Hematopoietic multipotent progenitor cell treated with erythropoietin and hydrocortisone succinate and interleukin-3 and kit ligand, for 17 days (in vitro differentiated cells): Measurements from ENCODE around the gene SAPCD2.
A peak's percentile ranks its signal among the peaks of the same experiment; 100 is the strongest.

Source experiments
- DNase-seq: peaks from one replicate; pipeline ENCODE4 v3.0.0-alpha.2; 2015; ENCODE audit warnings: low spot score

SAPCD2 gene

DNA sequence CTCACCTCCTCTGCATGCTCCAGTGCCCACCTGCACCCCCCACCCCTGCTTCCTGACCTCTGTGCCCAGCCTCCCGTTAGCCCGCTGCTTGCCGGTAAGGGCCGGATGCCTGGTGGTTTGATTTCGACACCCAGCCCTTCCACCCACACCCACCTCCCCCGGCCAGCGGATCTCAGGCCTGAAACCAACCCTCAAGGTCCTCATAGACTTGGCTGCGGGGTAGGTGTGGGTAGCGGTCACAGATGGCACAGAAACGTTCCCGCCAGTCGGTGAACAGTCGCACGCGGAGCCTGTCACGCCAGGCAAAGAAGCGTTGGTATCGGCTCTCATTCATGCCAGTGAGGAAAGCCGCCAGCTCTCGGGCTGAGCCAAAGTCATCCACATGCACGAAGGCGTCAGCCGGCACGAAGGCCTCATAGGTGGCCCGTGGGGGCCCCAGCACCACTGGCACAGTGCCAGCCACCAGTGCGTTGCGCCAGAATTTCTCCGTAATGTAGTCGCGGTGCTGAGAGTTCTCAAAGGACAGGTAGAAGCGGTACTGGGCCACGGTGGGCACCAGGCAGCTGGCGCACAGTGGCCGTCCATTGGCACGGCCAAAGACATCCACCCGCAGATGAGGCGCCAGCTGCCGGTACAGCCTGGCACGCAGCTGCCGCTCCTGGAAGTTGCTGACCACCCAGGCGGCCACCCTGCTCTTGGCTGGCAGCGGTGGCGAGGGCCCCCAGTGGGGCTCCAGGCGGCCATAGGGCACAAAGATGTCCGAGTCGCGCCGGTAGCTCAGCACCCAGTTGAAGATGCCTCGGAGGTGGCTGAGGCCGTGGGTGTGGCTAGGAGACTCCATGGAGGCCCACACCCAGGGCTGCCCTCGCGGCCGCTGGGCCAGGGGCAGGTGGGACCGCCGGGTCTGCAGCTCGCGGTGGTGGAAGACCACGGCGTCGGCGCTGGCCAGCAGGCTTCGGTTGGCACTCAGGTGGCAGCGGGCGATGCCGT is 39.5 kb downstream of the SAPCD2 start:
- no peak for DNase-seq

DNA sequence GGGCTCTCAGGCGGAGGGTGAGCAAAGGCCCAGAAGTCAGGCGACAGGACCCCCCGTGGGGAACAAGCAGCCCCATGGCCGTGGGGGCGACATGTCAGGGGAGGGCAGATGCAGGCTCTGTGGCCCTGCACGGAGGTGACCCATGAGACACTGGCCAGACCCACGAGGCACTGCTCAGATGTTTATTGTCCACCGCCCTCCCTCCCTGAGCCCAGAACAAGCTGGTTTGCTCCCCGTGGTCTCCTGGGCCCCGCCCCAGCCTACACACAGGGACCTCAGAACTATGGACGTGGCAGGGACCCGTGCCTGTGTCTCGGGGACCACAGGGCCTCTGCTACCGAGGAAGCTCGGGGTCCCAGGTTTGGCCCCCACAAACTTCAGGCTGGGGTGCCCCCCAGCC is 40.4 kb downstream of the SAPCD2 start:
- DNase-seq = no peak

DNA sequence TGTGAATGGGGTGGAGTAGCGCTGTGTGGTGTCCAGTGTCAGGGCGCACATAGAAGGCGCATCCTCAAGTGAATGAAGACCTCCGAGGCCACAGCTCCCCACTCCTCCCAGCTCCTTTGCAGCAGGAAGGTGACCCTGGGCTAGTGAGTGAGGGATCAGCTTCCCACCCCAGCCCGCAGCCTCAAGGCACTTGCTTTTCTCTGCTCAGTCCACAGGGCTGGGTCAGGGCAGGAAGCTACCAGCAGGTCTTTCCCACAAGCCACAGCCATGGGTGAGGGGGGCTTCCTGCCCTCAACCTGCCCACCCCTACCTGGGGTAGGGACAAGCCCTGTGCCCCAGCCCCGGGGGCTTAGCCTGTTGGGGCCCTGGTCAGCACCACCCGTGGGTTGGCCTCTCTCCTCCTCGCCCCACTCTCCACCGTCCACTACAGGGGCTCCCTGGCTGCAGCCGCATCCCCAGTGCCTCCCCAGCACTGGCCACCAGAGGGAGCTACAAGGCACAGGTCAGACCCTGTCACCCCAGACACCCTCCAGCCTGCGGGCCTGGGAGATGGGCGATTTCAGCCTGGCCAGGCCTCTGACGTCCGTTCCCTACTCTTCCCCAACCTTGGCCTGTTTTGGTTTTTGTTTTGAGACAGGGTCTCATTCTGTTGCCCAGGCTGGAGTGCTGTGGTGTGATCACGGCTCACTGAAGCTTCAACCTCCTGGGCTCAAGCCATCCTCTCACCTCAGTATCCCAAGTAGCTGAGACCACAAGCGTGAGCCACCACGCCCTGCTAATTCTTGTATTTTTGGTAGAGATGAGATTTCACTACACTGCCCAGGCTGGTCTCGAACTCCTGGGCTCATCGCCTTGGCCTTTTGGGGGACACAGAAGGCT is 41.1 kb downstream of the SAPCD2 start:
- peak; percentile 71 for DNase-seq

DNA sequence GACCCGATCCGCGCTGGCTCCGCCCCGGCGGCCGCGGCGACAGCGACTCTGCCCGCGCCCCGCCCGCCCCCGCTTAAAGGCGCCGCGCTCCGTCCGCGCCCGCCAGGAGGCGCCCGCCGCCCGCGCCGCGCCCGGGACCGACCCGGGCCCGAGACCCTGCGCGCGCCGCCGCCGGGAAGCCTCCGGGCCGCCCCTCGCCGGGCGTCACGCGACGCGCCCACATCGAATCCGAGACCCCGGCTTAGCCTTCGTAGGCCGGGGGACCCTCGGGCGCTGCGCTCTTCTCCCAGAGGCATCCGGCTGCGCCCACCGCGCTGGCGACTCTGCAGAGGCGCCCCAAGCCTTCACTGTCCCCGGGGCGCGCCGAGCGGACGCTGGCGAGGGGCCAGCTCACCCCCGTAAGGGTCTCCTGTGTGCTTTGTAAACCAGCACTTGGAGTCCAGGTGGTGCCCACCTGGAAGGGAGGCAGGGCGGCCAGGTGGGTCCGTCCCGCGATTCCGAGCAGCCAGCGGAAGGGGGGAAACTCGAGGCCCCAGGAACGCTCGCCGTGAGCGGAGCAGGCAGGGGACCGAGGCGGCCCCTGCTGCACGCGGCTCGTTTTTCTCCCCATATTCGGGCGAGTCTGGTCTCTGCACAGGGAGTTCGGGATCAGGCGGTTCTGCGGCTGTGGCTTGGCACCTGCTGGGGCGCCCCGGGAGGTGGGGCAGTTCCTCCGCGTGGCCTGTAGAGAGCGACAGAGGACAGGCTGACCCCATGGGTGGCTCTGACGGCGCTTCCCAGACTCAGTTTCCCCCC is 41.9 kb downstream of the SAPCD2 start:
- peak; percentile 72 for DNase-seq

DNA sequence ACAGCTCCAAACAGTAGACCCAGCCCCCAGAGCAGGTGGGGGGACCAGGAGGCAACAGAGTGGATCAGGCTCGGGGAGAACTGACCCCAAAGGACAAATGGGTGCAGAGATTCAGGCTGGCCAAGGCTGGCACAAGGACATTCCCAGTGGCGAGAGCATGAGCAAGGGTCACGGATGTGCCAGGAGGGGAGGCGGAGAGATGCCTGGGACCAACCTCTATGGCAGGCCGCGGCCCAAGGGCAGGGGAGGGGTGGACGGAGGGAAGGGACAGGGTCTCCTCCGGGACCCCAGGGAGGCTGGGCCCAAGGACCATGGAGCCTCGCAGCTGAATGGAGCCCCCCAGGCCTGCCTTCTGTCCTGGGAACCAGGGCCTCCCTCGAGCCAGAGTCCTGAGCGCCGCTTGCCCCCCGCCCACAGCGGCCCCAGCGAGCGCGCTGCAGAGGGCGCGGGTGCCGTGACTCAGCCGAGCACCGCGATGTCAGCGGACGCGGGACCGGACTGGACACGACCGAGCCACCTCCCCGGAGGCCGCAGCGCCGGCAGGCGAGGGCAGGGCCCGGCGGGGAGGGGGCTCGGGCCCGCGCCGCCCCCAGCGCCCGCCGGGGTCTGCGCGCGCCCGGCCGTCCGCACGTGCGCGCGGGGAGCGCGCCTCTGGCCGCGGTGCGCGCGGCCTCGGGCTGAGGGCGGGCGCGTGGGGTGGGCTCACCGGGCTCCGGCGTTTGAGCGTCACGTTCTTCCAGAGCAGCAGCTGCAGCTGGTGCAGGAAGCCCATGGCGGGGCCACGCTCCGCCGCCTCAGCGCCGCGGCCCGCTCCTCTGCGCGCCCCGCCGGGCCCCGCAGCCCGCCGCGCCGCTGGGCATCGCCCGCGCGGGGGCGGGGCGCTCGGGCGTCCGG is 42.7 kb downstream of the SAPCD2 start, which contains the start of gene ABCA2:
TSS of gene ABCA2 (minus strand) at position 869 of the 894 bp plus-strand sequence. CDS start at position 772, 97 bp downstream.
- DNase-seq = no peak

DNA sequence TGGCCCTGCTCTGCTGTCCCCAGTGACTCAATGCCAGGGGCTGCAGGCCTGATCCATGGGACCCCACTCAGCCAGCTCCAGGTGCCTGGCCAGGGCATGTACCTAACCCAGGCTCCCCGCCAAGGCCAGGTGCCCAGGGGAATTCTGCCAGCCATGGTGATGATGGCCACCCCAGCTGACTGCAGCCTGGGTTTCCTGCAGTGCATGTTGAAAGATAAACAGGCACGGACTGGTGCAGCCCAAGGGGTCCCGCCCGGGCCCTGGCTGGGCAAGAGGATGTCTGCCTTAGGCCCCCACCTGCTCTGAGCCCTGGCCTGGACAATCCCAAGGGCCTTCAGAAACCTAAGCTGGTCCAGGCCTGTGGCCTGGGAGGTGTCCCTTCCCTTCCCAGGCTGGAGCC is 43.5 kb downstream of the SAPCD2 start:
- no peak for DNase-seq

DNA sequence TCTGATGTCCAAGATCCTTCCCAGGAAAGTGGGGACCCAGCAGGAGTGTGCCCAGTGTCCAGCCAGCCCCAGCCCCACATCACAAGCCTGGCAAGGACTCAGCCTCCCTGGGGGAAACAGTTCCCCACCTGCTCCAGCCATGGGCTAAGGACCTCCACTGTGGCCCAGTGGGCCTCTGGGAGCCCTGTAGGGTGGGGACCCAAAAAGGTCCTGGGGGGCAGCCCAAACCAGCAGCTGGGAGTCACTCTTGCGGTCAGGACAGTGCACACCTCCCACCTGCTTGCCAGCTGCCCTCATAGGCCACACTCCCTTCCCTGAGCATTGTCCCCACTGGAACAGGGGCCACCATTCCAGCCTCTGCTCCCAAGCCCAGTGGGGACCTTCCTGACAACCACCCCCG is 44.0 kb downstream of the SAPCD2 start:
- no peak for DNase-seq

DNA sequence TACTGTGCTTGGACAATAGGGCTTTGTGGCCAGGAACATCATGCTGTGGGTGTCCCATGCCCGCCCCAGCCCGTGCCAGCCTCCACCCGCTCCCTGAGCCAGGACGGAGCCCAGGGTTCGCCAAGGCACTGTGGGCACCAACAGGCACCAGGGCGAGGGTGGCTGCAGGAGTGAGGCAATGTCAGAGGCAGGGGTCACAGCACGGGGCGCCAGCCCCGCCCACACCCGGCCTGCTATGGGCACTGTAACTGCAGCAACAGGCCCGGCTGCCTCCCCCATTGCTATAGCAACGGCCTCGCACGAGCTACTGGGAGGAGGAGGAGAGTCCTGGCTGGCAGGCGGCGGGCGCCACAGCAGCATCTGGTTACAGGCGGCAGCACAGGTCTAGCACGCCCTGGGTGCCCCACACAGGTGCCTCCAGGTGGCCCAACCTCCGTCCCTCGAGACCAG is 44.8 kb downstream of the SAPCD2 start:
- DNase-seq = no peak

DNA sequence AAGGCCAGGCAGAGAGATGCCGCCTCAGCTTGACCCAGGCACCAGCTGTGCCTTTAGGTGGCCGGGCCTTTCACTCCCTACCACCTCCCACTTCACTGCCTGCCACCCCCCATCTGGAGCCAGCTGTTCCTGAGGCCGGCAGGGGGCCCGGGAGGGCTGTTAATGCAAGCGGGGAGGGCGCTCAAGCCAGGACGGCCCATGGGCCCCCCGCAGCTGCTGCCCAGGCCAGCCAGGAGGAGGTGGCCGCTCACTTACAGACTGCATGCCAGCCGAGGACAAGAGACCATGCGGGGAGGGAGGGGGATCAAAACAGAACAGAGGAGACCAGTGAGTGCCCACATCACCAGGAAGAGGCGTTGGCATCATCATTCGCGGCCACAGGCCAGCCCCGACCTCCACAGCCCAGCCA is 46.8 kb downstream of the SAPCD2 start:
- DNase-seq = no peak

DNA sequence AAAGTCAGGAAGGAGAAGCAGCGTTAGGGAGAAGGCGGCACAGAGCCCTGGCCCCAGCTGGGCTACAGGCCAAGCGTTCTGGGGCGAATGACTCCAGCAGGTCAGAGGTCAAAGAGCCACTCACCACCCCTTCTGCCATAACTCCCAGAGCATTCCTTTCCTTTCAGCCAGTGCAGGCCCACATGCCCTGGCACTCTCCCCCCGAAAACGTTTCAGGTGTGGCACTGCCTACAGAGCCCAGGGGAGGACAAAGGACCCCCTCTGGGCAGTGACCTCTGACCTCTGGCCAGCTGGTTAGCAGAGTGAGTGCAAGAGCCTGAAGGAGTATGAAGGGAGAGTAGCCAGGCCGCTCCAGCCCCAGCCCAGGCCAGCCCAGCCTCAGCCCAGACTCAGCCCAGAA is 47.2 kb downstream of the SAPCD2 start:
- DNase-seq = no peak

DNA sequence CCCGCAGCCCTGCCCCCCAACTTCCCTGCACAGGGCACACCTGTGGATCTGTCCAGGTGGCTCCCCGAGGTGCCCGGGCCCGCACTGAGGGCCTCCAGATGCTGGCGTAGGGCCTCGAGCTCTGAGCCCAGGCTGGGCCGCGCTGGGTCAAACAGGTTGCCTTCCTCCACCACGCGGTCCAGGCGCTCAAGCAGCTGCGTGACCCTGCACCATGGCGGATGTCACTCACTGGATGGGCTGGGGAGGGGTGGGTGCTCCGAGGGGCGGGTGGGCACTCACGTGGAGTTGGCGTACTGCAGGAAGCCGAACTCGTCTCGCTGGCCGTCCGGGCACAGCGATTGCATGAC is 47.7 kb downstream of the SAPCD2 start:
- DNase-seq = no peak

DNA sequence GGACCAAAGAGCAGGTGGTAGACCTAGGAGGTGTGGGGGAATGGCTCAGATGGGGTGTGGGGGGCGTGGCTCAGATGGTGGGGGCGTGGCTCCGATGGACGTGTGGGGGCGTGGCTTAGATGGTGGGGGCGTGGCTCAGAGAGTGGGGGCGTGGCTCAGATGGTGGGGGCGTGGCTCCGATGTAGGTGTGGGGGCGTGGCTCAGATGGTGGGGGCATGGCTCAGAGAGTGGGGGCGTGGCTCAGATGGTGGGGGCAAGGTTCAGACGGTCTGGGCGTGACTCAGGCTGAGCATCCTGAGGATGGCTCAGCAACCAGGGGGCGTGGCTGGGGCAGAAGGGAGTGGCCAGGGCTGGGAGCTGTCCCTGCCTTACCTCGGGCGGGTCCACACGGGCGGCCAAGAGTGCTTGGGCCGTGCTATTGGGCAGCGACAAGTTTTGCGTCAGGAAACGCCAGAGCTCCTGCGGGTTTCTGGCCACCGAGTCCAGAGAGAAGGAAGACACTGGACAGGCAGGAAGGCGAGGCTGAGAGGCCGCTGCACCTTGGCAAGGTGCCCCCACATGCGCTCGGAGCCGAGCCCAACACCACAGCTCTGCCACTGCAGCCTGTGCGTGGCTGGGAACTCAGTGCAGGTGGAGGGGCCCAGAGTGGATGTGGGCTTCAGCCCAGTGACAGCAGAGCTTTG is 48.2 kb downstream of the SAPCD2 start:
- DNase-seq = peak; percentile 85

DNA sequence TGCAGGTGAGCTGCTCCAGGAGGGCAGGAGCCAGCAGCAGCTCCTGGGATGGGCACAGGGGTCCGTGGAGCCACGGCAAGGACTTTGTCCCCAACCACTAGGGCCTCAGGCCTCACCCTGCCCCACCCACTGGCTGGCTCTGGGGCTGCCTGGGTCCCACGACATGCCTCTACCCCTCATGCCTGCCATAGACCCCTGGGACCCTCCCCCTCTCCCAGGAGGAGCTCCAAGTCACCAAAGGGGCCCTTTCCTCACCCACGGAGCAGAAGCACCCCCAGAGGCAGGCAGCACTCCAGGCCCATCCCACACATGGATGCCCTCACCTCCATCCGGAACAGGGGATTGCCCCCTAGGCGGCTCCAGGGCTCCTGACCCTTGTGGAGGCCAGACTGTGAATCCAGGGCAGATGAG is 48.8 kb downstream of the SAPCD2 start:
- no peak for DNase-seq

DNA sequence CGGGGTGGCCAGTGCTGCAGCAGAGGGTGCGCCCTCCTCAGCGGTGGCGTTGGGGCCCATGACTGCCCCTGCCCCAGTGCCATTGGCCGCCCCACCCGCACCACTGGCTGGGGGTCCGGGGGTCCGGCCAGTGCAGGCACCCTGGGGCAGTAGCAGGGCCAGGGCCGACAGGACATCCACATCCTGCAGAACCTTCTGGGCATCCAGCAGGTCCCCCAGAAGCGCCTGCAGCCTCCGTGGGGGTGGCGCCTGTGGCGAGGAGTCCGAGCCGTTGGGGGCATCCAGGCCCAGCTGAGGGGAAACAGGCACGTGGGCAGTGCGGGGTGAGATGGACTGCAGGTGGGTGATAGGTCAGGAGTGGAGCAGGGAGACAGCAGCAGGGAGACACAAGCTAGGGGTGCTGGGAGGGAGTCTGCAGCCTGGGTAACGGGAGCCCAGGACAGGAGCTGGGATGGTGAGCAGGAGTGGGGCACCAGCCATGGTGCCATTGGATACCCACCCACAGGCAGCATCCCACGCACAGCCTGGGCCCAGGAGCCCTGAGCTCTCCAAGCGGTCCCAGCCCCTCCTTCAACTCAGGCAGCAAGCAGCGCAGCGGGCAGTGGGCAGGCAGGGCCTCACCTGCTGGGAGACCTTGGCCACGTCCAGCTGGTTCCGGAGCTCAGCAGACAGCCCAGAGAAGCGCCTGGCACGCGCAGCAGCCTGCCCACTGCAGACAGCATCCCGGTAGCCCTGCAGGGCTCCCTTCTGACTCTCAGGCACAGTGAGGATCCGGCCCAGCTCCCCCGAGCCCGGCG is 49.4 kb downstream of the SAPCD2 start:
- DNase-seq = no peak

DNA sequence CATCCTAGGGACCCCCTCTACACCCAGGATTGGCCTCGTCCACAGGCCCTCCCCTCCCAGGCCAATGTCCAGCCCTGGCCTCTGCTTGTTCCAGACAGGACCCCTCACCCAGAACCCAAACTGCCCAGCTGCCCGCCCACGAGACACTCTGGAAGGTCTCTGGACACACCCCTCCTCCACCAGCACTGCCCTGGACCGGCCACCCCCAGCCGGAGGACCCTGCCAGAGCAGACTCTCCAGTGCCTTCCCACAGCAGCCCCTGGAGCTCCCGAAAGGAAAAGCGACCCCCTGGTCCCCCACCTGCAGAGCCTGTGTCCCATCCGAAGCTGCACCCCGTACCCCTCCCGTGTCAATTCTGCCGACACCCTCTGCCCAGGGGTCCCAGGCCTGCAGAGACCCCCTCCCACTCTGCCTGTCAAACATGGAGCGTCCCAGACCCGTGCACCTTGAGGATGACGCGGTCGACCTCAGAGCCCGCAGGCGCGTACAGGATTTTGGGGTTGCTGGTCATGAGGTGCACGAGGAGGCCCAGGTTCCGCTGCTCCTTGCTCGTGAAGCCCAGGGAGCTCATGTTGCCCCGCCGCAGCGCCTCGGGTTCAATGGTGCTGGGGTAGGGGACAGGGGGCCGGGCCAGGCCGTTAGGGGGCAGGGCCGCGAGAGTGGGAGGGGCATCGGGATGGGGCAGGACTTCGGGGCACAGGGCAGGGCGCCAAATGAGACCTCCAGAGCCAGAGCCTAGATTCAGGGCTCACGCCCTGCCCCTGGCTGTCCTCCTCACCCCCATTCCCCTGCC is 50.3 kb downstream of the SAPCD2 start:
- no peak for DNase-seq

DNA sequence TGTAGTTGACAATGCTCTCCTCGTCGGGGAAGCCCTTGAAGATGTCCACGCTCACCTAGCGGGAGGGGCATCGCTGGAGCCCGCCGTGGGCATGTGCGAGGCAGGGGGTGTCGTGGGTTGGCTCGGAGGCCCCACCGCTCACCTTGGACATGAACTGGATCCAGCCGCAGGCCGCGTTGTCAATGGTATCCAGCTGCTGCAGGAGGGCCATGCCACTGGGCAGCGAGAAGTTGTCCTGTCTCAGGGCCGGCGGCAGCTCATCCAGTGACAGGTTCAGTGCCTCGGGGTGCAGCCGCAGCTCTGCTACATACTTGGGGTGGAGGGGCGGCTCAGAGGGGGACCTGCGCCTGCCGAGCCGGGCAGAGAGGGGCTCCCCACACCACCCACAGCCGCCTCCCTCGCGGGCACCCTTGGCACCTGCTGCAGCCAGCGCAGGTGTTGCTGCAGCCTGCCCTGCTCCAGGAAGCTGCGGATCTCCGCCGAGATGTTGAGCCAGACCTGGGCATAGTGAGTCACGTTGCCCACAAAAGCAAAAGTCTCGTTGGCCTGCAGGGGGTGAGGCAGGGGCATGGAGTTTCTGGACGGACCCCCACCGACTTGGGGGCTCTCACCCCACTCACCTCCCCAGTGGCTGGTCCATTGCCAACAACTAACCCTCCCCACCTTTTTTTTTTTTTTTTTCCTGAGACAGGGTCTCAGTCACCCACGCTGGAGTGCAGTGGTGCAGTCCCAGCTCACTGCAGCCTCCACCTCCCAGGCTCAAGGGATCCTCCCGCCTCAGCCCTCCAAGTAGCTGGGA is 51.4 kb downstream of the SAPCD2 start:
- DNase-seq = no peak

DNA sequence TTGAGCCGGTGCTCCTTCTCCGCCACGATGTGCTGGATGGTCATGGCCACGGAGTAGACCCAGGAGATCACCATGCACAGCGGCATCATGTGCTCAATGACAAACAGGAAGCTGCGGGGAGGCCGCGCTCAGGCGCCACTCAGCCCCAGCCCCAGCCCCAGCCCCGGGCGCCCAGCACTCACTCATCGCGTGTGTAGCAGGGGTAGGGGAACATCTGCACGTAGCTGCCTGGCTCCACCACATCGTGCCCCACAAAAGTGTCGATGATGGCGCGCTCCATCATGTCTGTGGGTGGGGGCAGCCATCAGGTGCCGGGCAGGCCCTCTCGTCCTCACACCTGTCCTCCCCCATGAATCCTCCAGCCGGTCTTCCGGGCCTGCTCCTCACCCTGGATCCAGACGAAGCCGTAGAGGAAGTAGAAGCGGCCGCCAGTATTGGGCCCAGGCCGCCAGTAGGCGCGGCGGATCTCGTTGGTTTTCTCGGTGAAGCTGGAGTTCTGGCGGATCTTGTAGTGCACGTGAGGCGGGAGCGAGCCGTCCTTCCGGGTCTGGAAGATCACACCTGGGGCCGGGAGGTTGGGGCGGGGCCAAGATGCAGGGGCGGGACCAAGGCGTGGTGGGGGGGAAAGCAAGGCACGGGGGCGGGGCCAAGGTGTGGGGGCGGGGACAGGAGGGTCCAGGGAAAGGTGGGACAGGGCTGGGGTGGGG is 52.4 kb downstream of the SAPCD2 start:
- DNase-seq = no peak
